Measurements from ENCODE around the gene CKMT2. TPM values are rescaled to one million over a fixed set of nuclear protein-coding genes. Genes with fewer than 3 reads are reported as not detected.

CKMT2 gene
- total RNA-seq, 1 donor from 2014 or later, result not detected

GRCh38 chr5:81205058-81205457 lies 28.1 kb upstream of the CKMT2 start:
- H3K27me3 Mint-ChIP-seq, result no peaks in the 10 kb centered on the region
- DNase-seq, result no peak
- no peak overlapping the region for H3K4me3 Mint-ChIP-seq
- intact Hi-C loops (cut with micrococcal nuclease), result no loop called here
- peaks cover 4% of the 10 kb centered on the region for H3K36me3 Mint-ChIP-seq (ENCODE audit: low read depth)
- peaks cover 5% of the 10 kb centered on the region for H3K4me1 Mint-ChIP-seq
- H3K27ac Mint-ChIP-seq, result no peak overlapping the region
- H3K9me3 Mint-ChIP-seq, result no peaks in the 10 kb centered on the region

- H3K27me3 Mint-ChIP-seq, result no peaks in the 10 kb centered on the region
- H3K4me3 Mint-ChIP-seq, result no peak overlapping the region
- H3K27ac Mint-ChIP-seq, result no peak overlapping the region
- H3K36me3 Mint-ChIP-seq (ENCODE audit: low read depth), result peaks cover 5% of the 10 kb centered on the region
- H3K9me3 Mint-ChIP-seq, result no peaks in the 10 kb centered on the region
- intact Hi-C loops (cut with micrococcal nuclease), result no loop called here
- no peak for DNase-seq
- H3K4me1 Mint-ChIP-seq, result peaks cover 5% of the 10 kb centered on the region
These were observed 26.1 kb upstream of the CKMT2 start for GRCh38 chr5:81207009-81207408.

GRCh38 chr5:81208904-81209303 lies 24.2 kb upstream of the CKMT2 start:
- Mint-ChIP-seq H3K4me1 (peaks cover 5% of the 10 kb centered on the region), H3K27ac (no peak overlapping the region), H3K36me3 (ENCODE audit: low read depth) (peaks cover 5% of the 10 kb centered on the region), H3K4me3 (no peak overlapping the region), H3K27me3 (no peaks in the 10 kb centered on the region), H3K9me3 (no peaks in the 10 kb centered on the region)
- intact Hi-C loops (cut with micrococcal nuclease), result no loop called here
- no peak for DNase-seq

GRCh38 chr5:81209386-81209785 lies 23.7 kb upstream of the CKMT2 start:
- Mint-ChIP-seq H3K27ac (no peak overlapping the region), H3K4me1 (peaks cover 5% of the 10 kb centered on the region), H3K27me3 (no peaks in the 10 kb centered on the region), H3K9me3 (no peaks in the 10 kb centered on the region), H3K4me3 (no peak overlapping the region), H3K36me3 (ENCODE audit: low read depth) (peaks cover 5% of the 10 kb centered on the region)
- intact Hi-C loops (cut with micrococcal nuclease), result no loop called here
- DNase-seq, result no peak

GRCh38 chr5:81209869-81210493 lies 23.1 kb upstream of the CKMT2 start:
- Mint-ChIP-seq H3K4me3 (no peak overlapping the region), H3K27me3 (no peaks in the 10 kb centered on the region), H3K9me3 (no peaks in the 10 kb centered on the region), H3K4me1 (peaks cover 5% of the 10 kb centered on the region), H3K36me3 (ENCODE audit: low read depth) (peaks cover 8% of the 10 kb centered on the region), H3K27ac (no peak overlapping the region)
- intact Hi-C loops (cut with micrococcal nuclease), result no loop called here
- DNase-seq, result no peak

GRCh38 chr5:81212211-81212751 lies 20.8 kb upstream of the CKMT2 start:
- Mint-ChIP-seq H3K27me3 (no peaks in the 10 kb centered on the region), H3K4me1 (peaks cover 5% of the 10 kb centered on the region), H3K9me3 (no peaks in the 10 kb centered on the region), H3K36me3 (ENCODE audit: low read depth) (peaks cover 8% of the 10 kb centered on the region), H3K4me3 (no peak overlapping the region), H3K27ac (no peak overlapping the region)
- DNase-seq, result no peak
- intact Hi-C loops (cut with micrococcal nuclease), result no loop called here

GRCh38 chr5:81213070-81213469 lies 20.1 kb upstream of the CKMT2 start:
- no peak overlapping the region for H3K27ac Mint-ChIP-seq
- H3K36me3 Mint-ChIP-seq (ENCODE audit: low read depth), result peaks cover 8% of the 10 kb centered on the region
- DNase-seq, result no peak
- no peaks in the 10 kb centered on the region for H3K27me3 Mint-ChIP-seq
- peaks cover 5% of the 10 kb centered on the region for H3K4me1 Mint-ChIP-seq
- intact Hi-C loops (cut with micrococcal nuclease), result no loop called here
- no peaks in the 10 kb centered on the region for H3K9me3 Mint-ChIP-seq
- no peak overlapping the region for H3K4me3 Mint-ChIP-seq

GRCh38 chr5:81214848-81215247 lies 18.3 kb upstream of the CKMT2 start:
- no peak for DNase-seq
- Mint-ChIP-seq H3K4me3 (no peak overlapping the region), H3K4me1 (peaks cover 2% of the 10 kb centered on the region), H3K27ac (no peak overlapping the region), H3K27me3 (no peaks in the 10 kb centered on the region), H3K36me3 (ENCODE audit: low read depth) (peaks cover 5% of the 10 kb centered on the region), H3K9me3 (no peaks in the 10 kb centered on the region)
- intact Hi-C loops (cut with micrococcal nuclease), result no loop called here

- intact Hi-C loops (cut with micrococcal nuclease), result no loop called here
- no peak overlapping the region for H3K4me3 Mint-ChIP-seq
- no peaks in the 10 kb centered on the region for H3K9me3 Mint-ChIP-seq
- H3K27ac Mint-ChIP-seq, result no peak overlapping the region
- H3K27me3 Mint-ChIP-seq, result no peaks in the 10 kb centered on the region
- H3K4me1 Mint-ChIP-seq, result no peaks in the 10 kb centered on the region
- DNase-seq, result no peak
- H3K36me3 Mint-ChIP-seq (ENCODE audit: low read depth), result peaks cover 4% of the 10 kb centered on the region
These were observed 17.0 kb upstream of the CKMT2 start for GRCh38 chr5:81216152-81216551.

- Mint-ChIP-seq H3K9me3 (no peaks in the 10 kb centered on the region), H3K27me3 (no peaks in the 10 kb centered on the region), H3K27ac (no peak overlapping the region), H3K36me3 (ENCODE audit: low read depth) (peaks cover 6% of the 10 kb centered on the region), H3K4me1 (no peaks in the 10 kb centered on the region), H3K4me3 (no peak overlapping the region)
- DNase-seq, result no peak
- intact Hi-C loops (cut with micrococcal nuclease), result no loop called here
These were observed 13.7 kb upstream of the CKMT2 start for GRCh38 chr5:81219389-81219788.

- Mint-ChIP-seq H3K4me1 (no peaks in the 10 kb centered on the region), H3K27ac (no peak overlapping the region), H3K27me3 (no peaks in the 10 kb centered on the region), H3K4me3 (no peak overlapping the region), H3K36me3 (ENCODE audit: low read depth) (peaks cover 3% of the 10 kb centered on the region), H3K9me3 (no peaks in the 10 kb centered on the region)
- intact Hi-C loops (cut with micrococcal nuclease), result no loop called here
- no peak for DNase-seq
These were observed 10.8 kb upstream of the CKMT2 start for GRCh38 chr5:81222285-81222684.

GRCh38 chr5:81225463-81225862 lies 7.7 kb upstream of the CKMT2 start:
- DNase-seq, result no peak
- no peaks in the 10 kb centered on the region for H3K9me3 Mint-ChIP-seq
- H3K4me3 Mint-ChIP-seq, result no peak overlapping the region
- no peak overlapping the region for H3K27ac Mint-ChIP-seq
- peaks cover 3% of the 10 kb centered on the region for H3K36me3 Mint-ChIP-seq (ENCODE audit: low read depth)
- H3K27me3 Mint-ChIP-seq, result no peaks in the 10 kb centered on the region
- no peaks in the 10 kb centered on the region for H3K4me1 Mint-ChIP-seq
- intact Hi-C loops (cut with micrococcal nuclease), result no loop called here

GRCh38 chr5:81226286-81226685 lies 6.8 kb upstream of the CKMT2 start:
- H3K27me3 Mint-ChIP-seq, result no peaks in the 10 kb centered on the region
- H3K36me3 Mint-ChIP-seq (ENCODE audit: low read depth), result peaks cover 3% of the 10 kb centered on the region
- H3K4me1 Mint-ChIP-seq, result no peaks in the 10 kb centered on the region
- no peak overlapping the region for H3K4me3 Mint-ChIP-seq
- no peak for DNase-seq
- no peak overlapping the region for H3K27ac Mint-ChIP-seq
- intact Hi-C loops (cut with micrococcal nuclease), result no loop called here
- H3K9me3 Mint-ChIP-seq, result no peaks in the 10 kb centered on the region

GRCh38 chr5:81226949-81227348 lies 6.2 kb upstream of the CKMT2 start:
- Mint-ChIP-seq H3K27ac (no peak overlapping the region), H3K27me3 (no peaks in the 10 kb centered on the region), H3K4me3 (no peak overlapping the region), H3K4me1 (no peaks in the 10 kb centered on the region), H3K9me3 (no peaks in the 10 kb centered on the region), H3K36me3 (ENCODE audit: low read depth) (peaks cover 3% of the 10 kb centered on the region)
- intact Hi-C loops (cut with micrococcal nuclease), result no loop called here
- DNase-seq, result no peak

- intact Hi-C loops (cut with micrococcal nuclease), result no loop called here
- no peak for DNase-seq
- Mint-ChIP-seq H3K4me1 (no peaks in the 10 kb centered on the region), H3K27ac (no peak overlapping the region), H3K27me3 (no peaks in the 10 kb centered on the region), H3K36me3 (ENCODE audit: low read depth) (no peaks in the 10 kb centered on the region), H3K4me3 (no peak overlapping the region), H3K9me3 (no peaks in the 10 kb centered on the region)
These were observed 5.0 kb upstream of the CKMT2 start for GRCh38 chr5:81228084-81228483.
